Astrocyte (in vitro differentiated cells and primary cell): ENCODE measurements around the gene SND1. TPM values are rescaled to one million over a fixed set of nuclear protein-coding genes. Genes with fewer than 3 reads are reported as not detected.

Experiments used
- DNase-seq: peaks from one replicate; pipeline ENCODE4 v3.0.0-alpha.2; 2010; ENCODE audit warnings: low read depth
- FAIRE-seq: peaks from 2 replicates; lab custom pipeline; 2011; peaks lifted over from hg19 to GRCh38; lab: Jason Lieb, UNC
- H2AFZ ChIP-seq: 2 replicates; pipeline ENCODE4 v1.6.0; 2012; ENCODE audit warnings: low read depth, low read length, inconsistent platforms
- H3K27ac ChIP-seq: 2 replicates; pipeline ENCODE4 v1.5.1; 2011; ENCODE audit warnings: low read depth, low read length, inconsistent platforms
- H3K27me3 ChIP-seq: 2 replicates; pipeline ENCODE4 v1.6.0; 2011; ENCODE audit warnings: low read length, inconsistent platforms; ENCODE audit not compliant: insufficient read depth
- H3K36me3 ChIP-seq: 2 replicates; pipeline ENCODE4 v1.5.1; 2011; ENCODE audit warnings: low read length, inconsistent platforms; ENCODE audit not compliant: insufficient read depth
- H3K4me1 ChIP-seq: 2 replicates; pipeline ENCODE4 v1.5.1; 2011; ENCODE audit warnings: low read length, inconsistent platforms; ENCODE audit not compliant: insufficient read depth
- H3K4me2 ChIP-seq: 2 replicates; pipeline ENCODE4 v1.6.0; 2012; ENCODE audit warnings: low read length, inconsistent platforms
- H3K4me3 ChIP-seq: 2 replicates; pipeline ENCODE4 v1.5.1; 2011; ENCODE audit warnings: low read depth, mild to moderate bottlenecking, low read length, inconsistent platforms; ENCODE audit not compliant: insufficient read depth
- H3K79me2 ChIP-seq: 2 replicates; pipeline ENCODE4 v1.6.0; 2012; ENCODE audit warnings: mild to moderate bottlenecking, low read length, inconsistent platforms; ENCODE audit not compliant: insufficient read depth
- H3K9ac ChIP-seq: 2 replicates; pipeline ENCODE4 v1.6.0; 2012; ENCODE audit warnings: mild to moderate bottlenecking, low read length, inconsistent platforms
- H3K9me3 ChIP-seq: 2 replicates; pipeline ENCODE4 v1.5.1; 2012; ENCODE audit warnings: low read depth, mild to moderate bottlenecking, low read length, inconsistent platforms; ENCODE audit not compliant: insufficient read depth
- H4K20me1 ChIP-seq: 2 replicates; pipeline ENCODE4 v1.6.0; 2012; ENCODE audit warnings: low read length, inconsistent platforms; ENCODE audit not compliant: insufficient read depth
- H3K27ac Mint-ChIP-seq: one replicate; pipeline ENCODE4 v1.8.0; 2021; ENCODE audit warnings: mild to moderate bottlenecking, mixed read lengths; ENCODE audit not compliant: unreplicated experiment
- H3K27me3 Mint-ChIP-seq: one replicate; pipeline ENCODE4 v1.8.0; 2021; ENCODE audit warnings: low read depth, mixed read lengths; ENCODE audit not compliant: unreplicated experiment
- H3K36me3 Mint-ChIP-seq: one replicate; pipeline ENCODE4 v1.8.0; 2021; ENCODE audit warnings: low read depth, mixed read lengths; ENCODE audit not compliant: unreplicated experiment
- H3K4me1 Mint-ChIP-seq: one replicate; pipeline ENCODE4 v1.8.0; 2021; ENCODE audit warnings: low read depth, mixed read lengths; ENCODE audit not compliant: unreplicated experiment
- H3K4me3 Mint-ChIP-seq: one replicate; pipeline ENCODE4 v1.8.0; 2021; ENCODE audit warnings: mild to moderate bottlenecking, moderate library complexity, mixed read lengths; ENCODE audit not compliant: unreplicated experiment
- H3K9me3 Mint-ChIP-seq: one replicate; pipeline ENCODE4 v1.8.0; 2021; ENCODE audit warnings: mild to moderate bottlenecking, mixed read lengths; ENCODE audit not compliant: unreplicated experiment
- CTCF ChIP-seq: IDR thresholded peaks from 2 replicates; pipeline ENCODE4 v1.5.1; 2011; ENCODE audit warnings: low read depth, mild to moderate bottlenecking, inconsistent platforms, low read length, moderate library complexity; ENCODE audit not compliant: insufficient read depth
- EZH2 ChIP-seq: IDR thresholded peaks from 2 replicates; pipeline ENCODE4 v1.6.1; 2012; ENCODE audit warnings: mild to moderate bottlenecking, low read length, inconsistent platforms; ENCODE audit not compliant: insufficient read depth
- total RNA-seq: library from RNA; stranded (reverse); gene quantifications from 2 replicates; pipeline ENCODE4 v1.2.1, GENCODE V29; 2021

SND1 gene
- total RNA-seq, 1 donor from 2014 or later = 267 TPM

- no peaks in the 10 kb centered on the region for H3K27me3 Mint-ChIP-seq
- Histone ChIP-seq H2AFZ (no peak overlapping the region), H3K4me2 (no peak overlapping the region), H3K9me3 (no peaks in the 10 kb centered on the region), H4K20me1 (peaks cover 92% of the 10 kb centered on the region), H3K79me2 (no peaks in the 10 kb centered on the region), H3K27ac (no peak overlapping the region), H3K9ac (peak overlapping the region; percentile 24), H3K4me3 (no peak overlapping the region), H3K27me3 (no peaks in the 10 kb centered on the region), H3K36me3 (peaks cover 13% of the 10 kb centered on the region), H3K4me1 (peaks cover 15% of the 10 kb centered on the region)
- peaks cover 8% of the 10 kb centered on the region for H3K4me1 Mint-ChIP-seq
- no peak overlapping the region for H3K4me3 Mint-ChIP-seq
- H3K9me3 Mint-ChIP-seq = no peaks in the 10 kb centered on the region
- TF ChIP-seq CTCF = no peak
- TF ChIP-seq EZH2 = no peak
- no peak overlapping the region for H3K27ac Mint-ChIP-seq
- FAIRE-seq (no peak), DNase-seq (no peak)
- H3K36me3 Mint-ChIP-seq = peaks cover 19% of the 10 kb centered on the region
Measured at GRCh38 chr7:128076796-128077271, 424.8 kb downstream of the SND1 start.

DNA sequence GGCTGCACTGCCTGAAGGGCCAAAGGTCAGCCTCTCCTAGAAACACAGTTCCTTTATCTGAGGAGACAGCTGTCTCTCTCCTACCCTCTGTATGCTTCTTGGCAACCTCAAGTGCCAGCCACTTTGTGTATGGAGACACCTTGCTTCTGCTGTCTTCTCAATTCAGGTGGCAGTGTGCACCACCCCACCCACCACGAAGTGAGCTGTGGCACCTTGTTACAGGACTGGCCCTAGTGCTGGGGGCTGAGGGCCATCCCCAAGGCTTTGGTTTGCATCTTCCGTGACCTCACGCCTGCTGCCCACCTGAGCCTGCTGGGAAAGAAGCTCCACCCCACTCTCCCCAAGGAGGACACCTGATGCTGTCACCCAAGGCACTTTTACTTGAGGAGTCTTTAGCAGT, 426.3 kb downstream of the SND1 start:
- Histone ChIP-seq H3K4me1 (peaks cover 11% of the 10 kb centered on the region), H3K36me3 (peaks cover 13% of the 10 kb centered on the region), H2AFZ (no peak overlapping the region), H4K20me1 (peaks cover 91% of the 10 kb centered on the region), H3K4me3 (no peak overlapping the region), H3K27ac (no peak overlapping the region), H3K9ac (no peak overlapping the region), H3K9me3 (no peaks in the 10 kb centered on the region), H3K79me2 (no peaks in the 10 kb centered on the region), H3K4me2 (no peak overlapping the region), H3K27me3 (no peaks in the 10 kb centered on the region)
- no peak overlapping the region for H3K4me3 Mint-ChIP-seq
- H3K36me3 Mint-ChIP-seq = peaks cover 18% of the 10 kb centered on the region
- H3K9me3 Mint-ChIP-seq = no peaks in the 10 kb centered on the region
- peaks cover 16% of the 10 kb centered on the region for H3K4me1 Mint-ChIP-seq
- FAIRE-seq = no peak
- no peaks in the 10 kb centered on the region for H3K27me3 Mint-ChIP-seq
- no peak for TF ChIP-seq CTCF
- TF ChIP-seq EZH2 = no peak
- no peak for DNase-seq
- H3K27ac Mint-ChIP-seq = no peak overlapping the region

GRCh38 chr7:128080169-128080568, 428.2 kb downstream of the SND1 start:
- no peak overlapping the region for H3K4me2 ChIP-seq
- no peaks in the 10 kb centered on the region for H3K79me2 ChIP-seq
- Mint-ChIP-seq H3K27me3 (no peaks in the 10 kb centered on the region), H3K36me3 (peaks cover 22% of the 10 kb centered on the region), H3K27ac (no peak overlapping the region), H3K4me1 (peaks cover 14% of the 10 kb centered on the region), H3K4me3 (no peak overlapping the region), H3K9me3 (no peaks in the 10 kb centered on the region)
- no peak for DNase-seq
- H3K27ac ChIP-seq = no peak overlapping the region
- no peak for FAIRE-seq
- peaks cover 95% of the 10 kb centered on the region for H4K20me1 ChIP-seq
- no peak overlapping the region for H3K4me3 ChIP-seq
- no peak overlapping the region for H2AFZ ChIP-seq
- H3K9me3 ChIP-seq = no peaks in the 10 kb centered on the region
- H3K27me3 ChIP-seq = no peaks in the 10 kb centered on the region
- TF ChIP-seq CTCF (no peak), EZH2 (no peak)
- no peak overlapping the region for H3K9ac ChIP-seq
- peaks cover 8% of the 10 kb centered on the region for H3K4me1 ChIP-seq
- H3K36me3 ChIP-seq = peaks cover 13% of the 10 kb centered on the region
